SU-DHL-6 (cell line): Measurements from ENCODE around the gene IL1A.

Experiments
- H2AFZ ChIP-seq: fragments of 200-600 bp; sonication (generic); 2 replicates; pipeline ENCODE4 v1.6.1; 2014; ENCODE audit warnings: low read depth, mild to moderate bottlenecking, moderate library complexity, mixed read lengths, antibody characterized with exemption, low read length; ENCODE audit not compliant: severe bottlenecking
- H3F3A ChIP-seq: fragments of 200-600 bp; shearing (Covaris generic); 2 replicates; pipeline ENCODE4 v1.6.0; 2016; ENCODE audit warnings: antibody characterized with exemption, mild to moderate bottlenecking; ENCODE audit not compliant: insufficient read depth
- H3K27ac ChIP-seq: fragments of 200-600 bp; sonication (generic); 2 replicates; pipeline ENCODE4 v1.5.1; 2016; ENCODE audit warnings: low read depth, mild to moderate bottlenecking, low read length, moderate library complexity, mixed read lengths
- H3K27me3 ChIP-seq: fragments of 200-600 bp; sonication (generic), shearing (Covaris generic); 2 replicates; pipeline ENCODE4 v1.6.0; 2014; ENCODE audit warnings: mild to moderate bottlenecking, low read length
- H3K36me3 ChIP-seq: fragments of 200-600 bp; sonication (generic); 2 replicates; pipeline ENCODE4 v1.6.1; 2014; ENCODE audit warnings: mild to moderate bottlenecking, low read length, mixed read lengths
- H3K4me2 ChIP-seq: fragments of 300-600, 200-600 bp; shearing (Covaris generic), sonication (generic); 2 replicates; pipeline ENCODE4 v1.6.0; 2014; ENCODE audit warnings: low read length, low read depth, mild to moderate bottlenecking; ENCODE audit not compliant: poor library complexity, severe bottlenecking
- H3K4me3 ChIP-seq: fragments of 200-600 bp; sonication (generic); 2 replicates; pipeline ENCODE4 v1.5.1; 2014; ENCODE audit warnings: antibody characterized with exemption, low read length, mild to moderate bottlenecking, mixed read lengths; ENCODE audit not compliant: insufficient read depth, poor library complexity, severe bottlenecking
- H3K79me2 ChIP-seq: fragments of 200-600 bp; sonication (generic); 2 replicates; pipeline ENCODE4 v1.6.1; 2014; ENCODE audit warnings: mild to moderate bottlenecking, low read length, moderate library complexity; ENCODE audit not compliant: insufficient read depth
- H3K9ac ChIP-seq: fragments of 200-600 bp; sonication (generic); 2 replicates; pipeline ENCODE4 v1.7.0; 2014; ENCODE audit warnings: mild to moderate bottlenecking, low read length
- H3K9me2 ChIP-seq: fragments of 200-600 bp; sonication (generic); replicated peaks from 2 replicates; pipeline ENCODE4 v1.6.1; 2014; ENCODE audit warnings: low read length; ENCODE audit not compliant: insufficient read depth
- H3K9me3 ChIP-seq: fragments of 200-600 bp; sonication (generic); 2 replicates; pipeline ENCODE4 v1.6.1; 2014; ENCODE audit warnings: low read length, mixed read lengths; ENCODE audit not compliant: insufficient read depth
- H4K20me1 ChIP-seq: fragments of 200-600 bp; sonication (generic); 2 replicates; pipeline ENCODE4 v1.6.1; 2014; ENCODE audit warnings: low read depth, mild to moderate bottlenecking, antibody characterized with exemption, low read length, moderate library complexity, mixed read lengths
- EZH2phosphoT487 ChIP-seq: fragments of 200-600 bp; sonication (generic), shearing (Covaris generic); conservative IDR thresholded peaks from 2 replicates; pipeline ENCODE4 v1.6.1; 2018; ENCODE audit warnings: mild to moderate bottlenecking, antibody characterized with exemption, low read length, moderate library complexity, mixed read lengths
- TF ChIP-seq, protein P1 (sequence below): fragments of 200-600 bp; sonication (generic); IDR thresholded peaks from one replicate; pipeline ENCODE4 v1.5.1; 2017; ENCODE audit warnings: antibody characterized with exemption, mild to moderate bottlenecking, low read length, moderate library complexity; ENCODE audit not compliant: insufficient read depth, poor library complexity, severe bottlenecking

The IL1A gene

GRCh38 chr2:112811841-112812306 lies 27.6 kb upstream of the IL1A start:
- Histone ChIP-seq H3K36me3 (0 out of 2 replicates have a peak, but pooled peaks cover 4% of the 10 kb centered on the region), H2AFZ (no peak overlapping the region), H3K79me2 (no peaks in the 10 kb centered on the region), H3K9ac (no peak overlapping the region), H4K20me1 (no peaks in the 10 kb centered on the region), H3F3A (no peaks in the 10 kb centered on the region), H3K4me2 (no peak overlapping the region), H3K27me3 (no peaks in the 10 kb centered on the region), H3K9me2 (no peaks in the 10 kb centered on the region), H3K4me3 (no peak overlapping the region), H3K27ac (no peak overlapping the region), H3K9me3 (peaks cover 6% of the 10 kb centered on the region; the same call in 1 of the 2 replicates)
- TF ChIP-seq, protein P1, sequence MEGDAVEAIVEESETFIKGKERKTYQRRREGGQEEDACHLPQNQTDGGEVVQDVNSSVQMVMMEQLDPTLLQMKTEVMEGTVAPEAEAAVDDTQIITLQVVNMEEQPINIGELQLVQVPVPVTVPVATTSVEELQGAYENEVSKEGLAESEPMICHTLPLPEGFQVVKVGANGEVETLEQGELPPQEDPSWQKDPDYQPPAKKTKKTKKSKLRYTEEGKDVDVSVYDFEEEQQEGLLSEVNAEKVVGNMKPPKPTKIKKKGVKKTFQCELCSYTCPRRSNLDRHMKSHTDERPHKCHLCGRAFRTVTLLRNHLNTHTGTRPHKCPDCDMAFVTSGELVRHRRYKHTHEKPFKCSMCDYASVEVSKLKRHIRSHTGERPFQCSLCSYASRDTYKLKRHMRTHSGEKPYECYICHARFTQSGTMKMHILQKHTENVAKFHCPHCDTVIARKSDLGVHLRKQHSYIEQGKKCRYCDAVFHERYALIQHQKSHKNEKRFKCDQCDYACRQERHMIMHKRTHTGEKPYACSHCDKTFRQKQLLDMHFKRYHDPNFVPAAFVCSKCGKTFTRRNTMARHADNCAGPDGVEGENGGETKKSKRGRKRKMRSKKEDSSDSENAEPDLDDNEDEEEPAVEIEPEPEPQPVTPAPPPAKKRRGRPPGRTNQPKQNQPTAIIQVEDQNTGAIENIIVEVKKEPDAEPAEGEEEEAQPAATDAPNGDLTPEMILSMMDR, result no peak

DNA sequence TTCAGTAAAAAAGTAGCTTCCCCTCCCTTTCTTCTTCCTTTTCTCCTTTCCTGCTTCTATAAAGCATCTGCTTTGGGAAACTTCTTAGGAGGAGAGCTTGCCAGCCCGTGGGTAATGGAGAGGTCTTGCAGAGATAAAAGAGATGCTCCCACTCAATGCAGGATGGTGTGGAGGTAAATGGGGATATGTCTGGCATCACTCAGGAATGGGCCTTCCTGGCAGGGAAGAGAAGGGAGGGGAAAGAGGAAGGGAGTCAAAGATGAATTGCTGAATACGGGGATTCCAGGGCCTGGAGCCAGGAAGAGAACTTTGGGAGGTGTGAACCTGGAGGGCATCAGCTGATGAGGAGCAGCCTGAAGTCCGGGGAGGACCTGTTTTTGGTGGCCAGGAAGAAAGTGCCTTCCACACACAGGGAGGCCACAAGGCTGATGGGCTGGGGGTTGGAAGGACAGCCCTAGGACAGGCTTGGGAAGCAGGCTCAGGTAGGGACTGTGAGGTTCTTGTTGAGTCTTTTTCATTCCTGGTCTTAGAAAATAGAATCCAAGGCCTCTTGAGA lies 27.1 kb upstream of the IL1A start:
- no peak overlapping the region for H3K9ac ChIP-seq
- no peak overlapping the region for H3K27ac ChIP-seq
- H3K4me3 ChIP-seq, result no peak overlapping the region

DNA sequence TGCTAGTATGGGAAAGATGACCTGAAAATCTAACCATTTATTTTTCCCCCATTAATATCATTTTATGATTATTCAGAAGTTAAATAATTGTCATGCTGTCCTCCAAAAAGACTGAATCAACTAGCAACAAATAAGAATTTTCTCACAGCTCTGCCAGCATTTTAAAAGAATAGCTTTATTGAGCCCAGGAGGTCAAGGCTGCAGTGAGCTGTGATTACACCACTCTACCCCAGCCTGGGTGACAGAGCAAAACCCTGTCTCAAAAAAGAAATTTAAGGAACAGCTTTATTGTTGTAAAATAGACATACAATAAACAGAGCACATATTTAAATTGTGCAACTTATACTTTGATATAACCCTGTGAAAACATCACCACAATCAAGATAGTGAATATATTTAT lies 24.8 kb upstream of the IL1A start:
- H3K36me3 ChIP-seq, result 0 out of 2 replicates have a peak, but pooled peaks cover 4% of the 10 kb centered on the region
- H3K4me3 ChIP-seq, result no peak overlapping the region
- no peaks in the 10 kb centered on the region for H3F3A ChIP-seq
- no peaks in the 10 kb centered on the region for H4K20me1 ChIP-seq
- H3K9me3 ChIP-seq, result peaks cover 6% of the 10 kb centered on the region; the same call in 1 of the 2 replicates
- TF ChIP-seq, protein P1, result no peak
- no peak for TF ChIP-seq EZH2phosphoT487
- no peak overlapping the region for H3K4me2 ChIP-seq
- no peaks in the 10 kb centered on the region for H3K27me3 ChIP-seq
- no peaks in the 10 kb centered on the region for H3K79me2 ChIP-seq
- no peak overlapping the region for H3K9ac ChIP-seq
- H3K9me2 ChIP-seq, result no peaks in the 10 kb centered on the region
- H3K27ac ChIP-seq, result no peak overlapping the region
- no peak overlapping the region for H2AFZ ChIP-seq

More for the DNA sequence above, 27.1 kb upstream of the IL1A start:
- Histone ChIP-seq H3K9me2 (no peaks in the 10 kb centered on the region), H4K20me1 (no peaks in the 10 kb centered on the region), H3K27me3 (no peaks in the 10 kb centered on the region), H3K4me2 (no peak overlapping the region), H3K79me2 (no peaks in the 10 kb centered on the region), H2AFZ (no peak overlapping the region), H3K9me3 (peaks cover 6% of the 10 kb centered on the region; the same call in 1 of the 2 replicates), H3K36me3 (0 out of 2 replicates have a peak, but pooled peaks cover 4% of the 10 kb centered on the region), H3F3A (no peaks in the 10 kb centered on the region)
- TF ChIP-seq, protein P1, result no peak
- TF ChIP-seq EZH2phosphoT487, result no peak
